CD14-positive monocyte (primary cell): ENCODE data around the gene DCAF4. TPM values are rescaled to one million over a fixed set of nuclear protein-coding genes. Genes with fewer than 3 reads are reported as not detected.

Experiments used
- DNase-seq, 3 donors: peaks; one replicate each; pipeline ENCODE4 v3.0.0-alpha.2; 2011 to 2022
- H2AFZ ChIP-seq: 2 replicates; pipeline ENCODE4 v1.6.0; 2012; ENCODE audit warnings: mild to moderate bottlenecking, low read depth, low read length, inconsistent platforms; ENCODE audit not compliant: insufficient read depth, poor library complexity, severe bottlenecking
- H3K27ac ChIP-seq, 2 donors: 1 replicate in 1 of 2; 2 replicates in 1 of 2; pipeline ENCODE4 v1.5.1; 2012 to 2013; ENCODE audit warnings: low read length in 2 of 2, control low read depth in 1 of 2, inconsistent platforms in 1 of 2, low read depth in 1 of 2, mild to moderate bottlenecking in 1 of 2
- H3K27me3 ChIP-seq, 2 donors: one replicate each; pipeline versions ENCODE4 v1.6.0 to v1.6.1; 2011 to 2013; ENCODE audit warnings: low read length in 2 of 2; ENCODE audit not compliant: control insufficient read depth in 2 of 2, insufficient read depth in 2 of 2
- H3K36me3 ChIP-seq, 2 donors: replicated peaks in 1 of 2; 1 replicate in 1 of 2; 2 replicates in 1 of 2; pipeline versions ENCODE4 v1.5.1 to v1.6.1; 2012 to 2013; ENCODE audit warnings: low read length in 2 of 2, control low read depth in 1 of 2, inconsistent platforms in 1 of 2, mild to moderate bottlenecking in 1 of 2; ENCODE audit not compliant: insufficient read depth in 2 of 2, control insufficient read depth in 1 of 2
- H3K4me1 ChIP-seq, 2 donors: 1 replicate in 1 of 2; 2 replicates in 1 of 2; pipeline versions ENCODE4 v1.5.1 to v1.6.1; 2012 to 2013; ENCODE audit warnings: low read length in 2 of 2, control low read depth in 1 of 2, inconsistent platforms in 1 of 2, mild to moderate bottlenecking in 1 of 2, moderate library complexity in 1 of 2; ENCODE audit not compliant: insufficient read depth in 2 of 2, control insufficient read depth in 1 of 2
- H3K4me2 ChIP-seq: replicated peaks from 2 replicates; pipeline ENCODE3; 2012; ENCODE audit warnings: low read length, moderate library complexity, mild to moderate bottlenecking; ENCODE audit not compliant: poor library complexity, severe bottlenecking; ENCODE audit errors: extremely low read depth
- H3K4me3 ChIP-seq, 3 experiments: fragments of 200-600 bp in 1 of 3; sonication (generic) in 1 of 3; replicated peaks in 1 of 3; 1 replicate in 2 of 3; 2 replicates in 1 of 3; pipeline ENCODE4 v1.5.1; 2011 to 2013; ENCODE audit warnings: low read length in 3 of 3, mild to moderate bottlenecking in 3 of 3, control low read depth in 2 of 3, low read depth in 2 of 3, inconsistent platforms in 1 of 3, moderate library complexity in 1 of 3
- H3K79me2 ChIP-seq: 2 replicates; pipeline ENCODE4 v1.6.0; 2012; ENCODE audit warnings: mild to moderate bottlenecking, control low read depth, inconsistent platforms, low read length, moderate library complexity; ENCODE audit not compliant: insufficient read depth
- H3K9ac ChIP-seq: 2 replicates; pipeline ENCODE4 v1.6.0; 2017; ENCODE audit warnings: low read length, mild to moderate bottlenecking; ENCODE audit not compliant: insufficient read depth, poor library complexity, severe bottlenecking
- H3K9me3 ChIP-seq, 2 donors: replicated peaks in 1 of 2; 1 replicate in 1 of 2; 2 replicates in 1 of 2; pipeline versions ENCODE4 v1.5.1 to v1.6.1; 2012 to 2013; ENCODE audit warnings: low read length in 2 of 2, control low read depth in 1 of 2; ENCODE audit not compliant: control insufficient read depth in 1 of 2, insufficient read depth in 1 of 2
- H4K20me1 ChIP-seq: 2 replicates; pipeline ENCODE4 v1.6.0; 2012; ENCODE audit warnings: mild to moderate bottlenecking, low read length, control low read depth, moderate library complexity; ENCODE audit not compliant: insufficient read depth
- H3K27ac Mint-ChIP-seq, 7 donors: one replicate each; pipeline ENCODE4 v1.8.0; 2020; ENCODE audit warnings: mild to moderate bottlenecking in 7 of 7, mixed read lengths in 7 of 7, moderate library complexity in 6 of 7, inconsistent platforms in 2 of 7
- H3K27me3 Mint-ChIP-seq, 3 donors: one replicate each; pipeline ENCODE4 v1.8.0; 2021 to 2022; ENCODE audit warnings: low read depth in 3 of 3, mild to moderate bottlenecking in 3 of 3, mixed read lengths in 3 of 3, moderate library complexity in 3 of 3, inconsistent platforms in 1 of 3
- H3K36me3 Mint-ChIP-seq, 2 donors: one replicate each; pipeline ENCODE4 v1.8.0; 2020; ENCODE audit warnings: mixed read lengths in 2 of 2, inconsistent platforms in 1 of 2, mild to moderate bottlenecking in 1 of 2
- H3K4me1 Mint-ChIP-seq: one replicate; pipeline ENCODE4 v1.8.0; 2020; ENCODE audit warnings: mild to moderate bottlenecking, mixed read lengths
- H3K4me3 Mint-ChIP-seq, 2 donors: one replicate each; pipeline ENCODE4 v1.8.0; 2020; ENCODE audit warnings: mild to moderate bottlenecking in 2 of 2, mixed read lengths in 2 of 2, moderate library complexity in 1 of 2
- H3K9me3 Mint-ChIP-seq, 7 donors: one replicate each; pipeline ENCODE4 v1.8.0; 2020 to 2022; ENCODE audit warnings: mixed read lengths in 7 of 7, mild to moderate bottlenecking in 6 of 7, moderate library complexity in 6 of 7, inconsistent platforms in 2 of 7
- WGBS: methylation state at CpG from one replicate; pipeline ENCODE4 v1.1.5; 2013; ENCODE audit warnings: missing lambda C conversion rate; ENCODE audit not compliant: insufficient coverage; 5-methylcytosine and 5-hydroxymethylcytosine counted together
- intact Hi-C, 2 donors: fragments of 100-400 bp; cut with micrococcal nuclease; formaldehyde crosslinking; loops; one replicate each; pipeline versions ENCODE4 v1.15.0 to v1.15.1; 2023
- polyA plus RNA-seq, 3 donors: library from polyadenylated mRNA; depleted of rRNA in 1 of 3; unstranded in 2 of 3; stranded (reverse) in 1 of 3; fragments of 300-500 nt in 2 of 3; fragments of >200 nt in 1 of 3; fragmentation: Illumina TruSeq in 2 of 3; gene quantifications; 1 replicate in 2 of 3; 2 replicates in 1 of 3; pipeline ENCODE4 v1.2.3, GENCODE V29; 2012 to 2021
- TF ChIP-seq, protein P1 (sequence below): fragments of 200-600 bp; IDR thresholded peaks from one replicate; pipeline ENCODE4 v1.8.0; 2022; ENCODE audit warnings: antibody characterized with exemption, mild to moderate bottlenecking

DCAF4 gene
- polyA plus RNA-seq, 3 donors: 1.1 to 7.2 (median 2.3) TPM

DNA sequence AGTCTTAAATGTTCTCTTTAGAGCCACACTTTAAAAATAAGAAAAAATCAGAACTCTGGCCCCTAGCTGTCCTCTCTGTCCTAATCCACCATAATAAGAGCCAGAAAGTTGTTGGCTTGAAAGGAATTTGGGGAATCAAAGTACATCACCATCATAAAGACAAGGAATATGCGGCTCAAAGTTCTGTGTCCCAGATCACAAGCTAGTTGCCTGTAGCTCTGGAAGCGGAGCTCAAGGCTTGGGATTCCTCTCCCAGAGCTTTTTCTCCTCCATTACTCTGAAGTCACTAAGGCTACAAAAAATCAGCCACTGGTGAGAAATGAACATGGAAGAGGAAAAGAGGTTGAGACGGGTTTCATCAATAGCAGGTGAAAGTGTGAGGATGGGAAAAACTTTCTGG is 38.8 kb upstream of the DCAF4 start:
- Mint-ChIP-seq H3K27me3 (peaks cover 56 to 73% (median 68%) of the 10 kb centered on the region in 3 donors), H3K36me3 (peaks cover 4 to 8% of the 10 kb centered on the region in 2 donors), H3K4me3 (peak overlapping the region in 1 of 2 donors; percentile 36), H3K27ac (no peak overlapping the region), H3K9me3 (peaks cover 0 to 8% (median 6%) of the 10 kb centered on the region in 7 donors), H3K4me1 (peaks cover 15% of the 10 kb centered on the region)
- no CpG with 5 or more reads among the region's 3 CpGs for WGBS
- Histone ChIP-seq H3K79me2 (no peaks in the 10 kb centered on the region), H4K20me1 (no peaks in the 10 kb centered on the region), H3K4me3 (no peak overlapping the region), H3K27me3 (peaks cover 48 to 56% of the 10 kb centered on the region in 2 donors), H3K4me1 (peaks cover 8% of the 10 kb centered on the region in 2 donors), H3K27ac (no peak overlapping the region), H2AFZ (no peak overlapping the region), H3K36me3 (no peaks in the 10 kb centered on the region), H3K9me3 (peaks cover 1 to 11% of the 10 kb centered on the region in 2 donors), H3K9ac (no peak overlapping the region), H3K4me2 (no peak overlapping the region)
- TF ChIP-seq, protein P1, sequence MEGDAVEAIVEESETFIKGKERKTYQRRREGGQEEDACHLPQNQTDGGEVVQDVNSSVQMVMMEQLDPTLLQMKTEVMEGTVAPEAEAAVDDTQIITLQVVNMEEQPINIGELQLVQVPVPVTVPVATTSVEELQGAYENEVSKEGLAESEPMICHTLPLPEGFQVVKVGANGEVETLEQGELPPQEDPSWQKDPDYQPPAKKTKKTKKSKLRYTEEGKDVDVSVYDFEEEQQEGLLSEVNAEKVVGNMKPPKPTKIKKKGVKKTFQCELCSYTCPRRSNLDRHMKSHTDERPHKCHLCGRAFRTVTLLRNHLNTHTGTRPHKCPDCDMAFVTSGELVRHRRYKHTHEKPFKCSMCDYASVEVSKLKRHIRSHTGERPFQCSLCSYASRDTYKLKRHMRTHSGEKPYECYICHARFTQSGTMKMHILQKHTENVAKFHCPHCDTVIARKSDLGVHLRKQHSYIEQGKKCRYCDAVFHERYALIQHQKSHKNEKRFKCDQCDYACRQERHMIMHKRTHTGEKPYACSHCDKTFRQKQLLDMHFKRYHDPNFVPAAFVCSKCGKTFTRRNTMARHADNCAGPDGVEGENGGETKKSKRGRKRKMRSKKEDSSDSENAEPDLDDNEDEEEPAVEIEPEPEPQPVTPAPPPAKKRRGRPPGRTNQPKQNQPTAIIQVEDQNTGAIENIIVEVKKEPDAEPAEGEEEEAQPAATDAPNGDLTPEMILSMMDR: no peak
- intact Hi-C loops: no loop called here
- DNase-seq: no peak

DNA sequence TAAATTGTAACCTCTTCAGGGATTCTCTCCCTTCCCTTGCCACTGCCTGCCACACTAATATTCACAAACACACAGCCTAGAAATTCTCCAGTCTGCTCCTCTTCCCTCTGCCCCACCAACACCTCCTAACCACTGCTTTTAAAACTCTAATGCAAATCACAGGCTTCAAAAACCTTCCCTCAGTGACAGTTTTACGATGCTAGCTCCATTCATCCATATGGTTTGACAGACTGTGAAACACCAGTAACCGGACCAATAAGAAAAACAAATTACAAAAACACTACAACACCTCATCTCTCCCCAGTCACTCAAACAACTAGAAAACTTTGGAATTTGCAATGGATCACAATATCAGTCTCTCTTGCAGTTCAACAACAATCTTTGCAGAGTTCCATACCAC is 38.1 kb upstream of the DCAF4 start:
- no peak overlapping the region for H2AFZ ChIP-seq
- peaks cover 53 to 63% of the 10 kb centered on the region in 2 donors for H3K27me3 ChIP-seq
- no peak overlapping the region for H3K27ac Mint-ChIP-seq
- peak overlapping the region in 1 of 2 donors; percentile 15 for H3K4me3 Mint-ChIP-seq
- H3K9ac ChIP-seq: no peak overlapping the region
- H3K27ac ChIP-seq: no peak overlapping the region
- TF ChIP-seq, protein P1: no peak
- H3K27me3 Mint-ChIP-seq: peaks cover 56 to 73% (median 72%) of the 10 kb centered on the region in 3 donors
- peaks cover 6 to 11% of the 10 kb centered on the region in 2 donors for H3K36me3 Mint-ChIP-seq
- peaks cover 0 to 15% (median 9%) of the 10 kb centered on the region in 7 donors for H3K9me3 Mint-ChIP-seq
- H3K36me3 ChIP-seq: no peaks in the 10 kb centered on the region
- peaks cover 6 to 17% of the 10 kb centered on the region in 2 donors for H3K9me3 ChIP-seq
- H3K4me1 Mint-ChIP-seq: peaks cover 20% of the 10 kb centered on the region
- H3K4me2 ChIP-seq: no peak overlapping the region
- WGBS: 97% methylated on average over 2 of the region's 2 CpGs
- H3K4me3 ChIP-seq: no peak overlapping the region
- DNase-seq: no peak
- intact Hi-C loops: no loop called here
- no peaks in the 10 kb centered on the region for H3K79me2 ChIP-seq
- no peaks in the 10 kb centered on the region for H4K20me1 ChIP-seq
- H3K4me1 ChIP-seq: peaks cover 15% of the 10 kb centered on the region in 2 donors
